H1 (cell line): ENCODE results near the gene PLXNB2. TPM values are rescaled to one million over a fixed set of nuclear protein-coding genes. Genes with fewer than 3 reads are reported as not detected.

Source experiments
- CBX8 ChIP-seq: fragments of 300-800, 300-1000 bp; sonication (generic); IDR thresholded peaks from 2 replicates; pipeline ENCODE4 v1.7.1; 2016; ENCODE audit warnings: low read depth, low read length, borderline replicate concordance
- CHD7 ChIP-seq: fragments of 300-600 bp; sonication (generic); IDR thresholded peaks from 2 replicates; pipeline ENCODE4 v1.7.1; 2012; ENCODE audit warnings: low read length, moderate library complexity, mild to moderate bottlenecking, inconsistent platforms; ENCODE audit not compliant: insufficient replicate concordance
- EZH2 ChIP-seq: fragments of 200-600 bp; sonication (generic); IDR thresholded peaks from 2 replicates; pipeline ENCODE4 v1.7.1; 2012; ENCODE audit warnings: low read depth, mild to moderate bottlenecking, moderate library complexity, low read length, inconsistent platforms; ENCODE audit not compliant: severe bottlenecking
- HDAC6 ChIP-seq: IDR thresholded peaks from one replicate; pipeline ENCODE4 v1.7.1; 2012; ENCODE audit warnings: low read depth, mild to moderate bottlenecking, inconsistent platforms, low read length, moderate library complexity
- JUN ChIP-seq: IDR thresholded peaks from 2 replicates; pipeline ENCODE4 v1.6.1; 2011; ENCODE audit warnings: low read depth, mild to moderate bottlenecking, improper control_type of control experiment, low read length
- RNF2 ChIP-seq: fragments of 200-900, 300-1000 bp; sonication (generic); IDR thresholded peaks from 2 replicates; pipeline ENCODE4 v1.7.1; 2016; ENCODE audit warnings: borderline replicate concordance, low read depth, mild to moderate bottlenecking, antibody characterized with exemption, low read length; ENCODE audit not compliant: poor library complexity, severe bottlenecking; ENCODE audit errors: missing control alignments
- SIN3A ChIP-seq, 2 experiments: IDR thresholded peaks in 1 of 2; conservative IDR thresholded peaks in 1 of 2; 2 replicates each; pipeline ENCODE4 v1.6.1; 2011 to 2012; ENCODE audit warnings: low read length in 2 of 2, improper control_type of control experiment in 1 of 2, low read depth in 1 of 2, mild to moderate bottlenecking in 1 of 2
- SUZ12 ChIP-seq: fragments of 200-600 bp; sonication (generic); IDR thresholded peaks from 2 replicates; pipeline ENCODE4 v1.6.1; 2012; ENCODE audit warnings: mild to moderate bottlenecking, inconsistent platforms, low read length, moderate library complexity, mixed read lengths
- TBP ChIP-seq: IDR thresholded peaks from 2 replicates; pipeline ENCODE4 v1.6.1; 2011; ENCODE audit warnings: low read depth, low read length, improper control_type of control experiment
- TCF12 ChIP-seq: IDR thresholded peaks from 2 replicates; pipeline ENCODE4 v1.6.1; 2011; ENCODE audit warnings: low read depth, mild to moderate bottlenecking, low read length
- polyA plus RNA-seq, 7 experiments: library from polyadenylated mRNA; depleted of rRNA in 3 of 7; stranded (reverse) in 5 of 7; unstranded in 2 of 7; fragments of >200 nt in 5 of 7; fragments of 200-250 nt in 2 of 7; gene quantifications; 1 replicate in 5 of 7; 2 replicates in 1 of 7; 4 replicates in 1 of 7; pipeline versions ENCODE4 v1.2.1 to v1.2.3, GENCODE V29; 2011 to 2013; ENCODE audit warnings: missing spikeins in 2 of 7, mixed read lengths in 2 of 7
- total RNA-seq: library from RNA; stranded (reverse); fragmentation: NEBNext Ultra II Directional; extraction: Animal tissue kit (Norgen Biotek cat#: 25700); gene quantifications from 2 replicates; pipeline ENCODE4 v1.2.1, GENCODE V29; 2021

The PLXNB2 gene
- total and polyA plus RNA-seq, 2 of the 8 experiments (the other 6 are each of a cell fraction or from before 2014, with no cell fraction given): 58.3 to 92.8 TPM

- TF ChIP-seq CHD7 (no peak), HDAC6 (no peak), RNF2 (no peak), CBX8 (no peak), TBP (no peak), EZH2 (no peak), JUN (no peak), SIN3A (conservative IDR thresholded peaks at IDR 0.05 in 1 of 2, IDR thresholded peaks at IDR 0.05 in 1 of 2; ENCODE audit: low read depth in 1 of 2, low read length in 2 of 2) (no peak), SUZ12 (no peak), TCF12 (no peak)
Observed at GRCh38 chr22:50262973-50263617, 44.4 kb downstream of the PLXNB2 start (continued).
